Astrocyte (in vitro differentiated cells and primary cell): ENCODE measurements around the gene PLCL2. TPM values are rescaled to one million over a fixed set of nuclear protein-coding genes. Genes with fewer than 3 reads are reported as not detected.

Experiments used
- DNase-seq: peaks from one replicate; pipeline ENCODE4 v3.0.0-alpha.2; 2010; ENCODE audit warnings: low read depth
- FAIRE-seq: peaks from 2 replicates; lab custom pipeline; 2011; peaks lifted over from hg19 to GRCh38; lab: Jason Lieb, UNC
- H2AFZ ChIP-seq: 2 replicates; pipeline ENCODE4 v1.6.0; 2012; ENCODE audit warnings: low read depth, low read length, inconsistent platforms
- H3K27ac ChIP-seq: 2 replicates; pipeline ENCODE4 v1.5.1; 2011; ENCODE audit warnings: low read depth, low read length, inconsistent platforms
- H3K27me3 ChIP-seq: 2 replicates; pipeline ENCODE4 v1.6.0; 2011; ENCODE audit warnings: low read length, inconsistent platforms; ENCODE audit not compliant: insufficient read depth
- H3K36me3 ChIP-seq: 2 replicates; pipeline ENCODE4 v1.5.1; 2011; ENCODE audit warnings: low read length, inconsistent platforms; ENCODE audit not compliant: insufficient read depth
- H3K4me1 ChIP-seq: 2 replicates; pipeline ENCODE4 v1.5.1; 2011; ENCODE audit warnings: low read length, inconsistent platforms; ENCODE audit not compliant: insufficient read depth
- H3K4me2 ChIP-seq: 2 replicates; pipeline ENCODE4 v1.6.0; 2012; ENCODE audit warnings: low read length, inconsistent platforms
- H3K4me3 ChIP-seq: 2 replicates; pipeline ENCODE4 v1.5.1; 2011; ENCODE audit warnings: low read depth, mild to moderate bottlenecking, low read length, inconsistent platforms; ENCODE audit not compliant: insufficient read depth
- H3K79me2 ChIP-seq: 2 replicates; pipeline ENCODE4 v1.6.0; 2012; ENCODE audit warnings: mild to moderate bottlenecking, low read length, inconsistent platforms; ENCODE audit not compliant: insufficient read depth
- H3K9ac ChIP-seq: 2 replicates; pipeline ENCODE4 v1.6.0; 2012; ENCODE audit warnings: mild to moderate bottlenecking, low read length, inconsistent platforms
- H3K9me3 ChIP-seq: 2 replicates; pipeline ENCODE4 v1.5.1; 2012; ENCODE audit warnings: low read depth, mild to moderate bottlenecking, low read length, inconsistent platforms; ENCODE audit not compliant: insufficient read depth
- H4K20me1 ChIP-seq: 2 replicates; pipeline ENCODE4 v1.6.0; 2012; ENCODE audit warnings: low read length, inconsistent platforms; ENCODE audit not compliant: insufficient read depth
- H3K27ac Mint-ChIP-seq: one replicate; pipeline ENCODE4 v1.8.0; 2021; ENCODE audit warnings: mild to moderate bottlenecking, mixed read lengths; ENCODE audit not compliant: unreplicated experiment
- H3K27me3 Mint-ChIP-seq: one replicate; pipeline ENCODE4 v1.8.0; 2021; ENCODE audit warnings: low read depth, mixed read lengths; ENCODE audit not compliant: unreplicated experiment
- H3K36me3 Mint-ChIP-seq: one replicate; pipeline ENCODE4 v1.8.0; 2021; ENCODE audit warnings: low read depth, mixed read lengths; ENCODE audit not compliant: unreplicated experiment
- H3K4me1 Mint-ChIP-seq: one replicate; pipeline ENCODE4 v1.8.0; 2021; ENCODE audit warnings: low read depth, mixed read lengths; ENCODE audit not compliant: unreplicated experiment
- H3K4me3 Mint-ChIP-seq: one replicate; pipeline ENCODE4 v1.8.0; 2021; ENCODE audit warnings: mild to moderate bottlenecking, moderate library complexity, mixed read lengths; ENCODE audit not compliant: unreplicated experiment
- H3K9me3 Mint-ChIP-seq: one replicate; pipeline ENCODE4 v1.8.0; 2021; ENCODE audit warnings: mild to moderate bottlenecking, mixed read lengths; ENCODE audit not compliant: unreplicated experiment
- CTCF ChIP-seq: IDR thresholded peaks from 2 replicates; pipeline ENCODE4 v1.5.1; 2011; ENCODE audit warnings: low read depth, mild to moderate bottlenecking, inconsistent platforms, low read length, moderate library complexity; ENCODE audit not compliant: insufficient read depth
- EZH2 ChIP-seq: IDR thresholded peaks from 2 replicates; pipeline ENCODE4 v1.6.1; 2012; ENCODE audit warnings: mild to moderate bottlenecking, low read length, inconsistent platforms; ENCODE audit not compliant: insufficient read depth
- total RNA-seq: library from RNA; stranded (reverse); gene quantifications from 2 replicates; pipeline ENCODE4 v1.2.1, GENCODE V29; 2021

The PLCL2 gene
- total RNA-seq, 1 donor from 2014 or later, result 3.9 TPM

GRCh38 chr3:16842272-16843270 lies 42.2 kb upstream of the PLCL2 start:
- H2AFZ ChIP-seq, result no peak overlapping the region
- H3K9me3 ChIP-seq, result no peaks in the 10 kb centered on the region
- no peak overlapping the region for H3K4me2 ChIP-seq
- Mint-ChIP-seq H3K27ac (no peak overlapping the region), H3K27me3 (peaks cover 3% of the 10 kb centered on the region), H3K9me3 (no peaks in the 10 kb centered on the region), H3K36me3 (no peaks in the 10 kb centered on the region), H3K4me3 (no peak overlapping the region), H3K4me1 (peaks cover 2% of the 10 kb centered on the region)
- no peak for DNase-seq
- no peaks in the 10 kb centered on the region for H3K36me3 ChIP-seq
- peaks cover 2% of the 10 kb centered on the region for H3K27me3 ChIP-seq
- no peaks in the 10 kb centered on the region for H3K79me2 ChIP-seq
- H4K20me1 ChIP-seq, result no peaks in the 10 kb centered on the region
- TF ChIP-seq CTCF (no peak), EZH2 (no peak)
- no peak overlapping the region for H3K9ac ChIP-seq
- FAIRE-seq, result no peak
- H3K27ac ChIP-seq, result no peak overlapping the region
- H3K4me1 ChIP-seq, result peaks cover 5% of the 10 kb centered on the region
- no peak overlapping the region for H3K4me3 ChIP-seq

DNA sequence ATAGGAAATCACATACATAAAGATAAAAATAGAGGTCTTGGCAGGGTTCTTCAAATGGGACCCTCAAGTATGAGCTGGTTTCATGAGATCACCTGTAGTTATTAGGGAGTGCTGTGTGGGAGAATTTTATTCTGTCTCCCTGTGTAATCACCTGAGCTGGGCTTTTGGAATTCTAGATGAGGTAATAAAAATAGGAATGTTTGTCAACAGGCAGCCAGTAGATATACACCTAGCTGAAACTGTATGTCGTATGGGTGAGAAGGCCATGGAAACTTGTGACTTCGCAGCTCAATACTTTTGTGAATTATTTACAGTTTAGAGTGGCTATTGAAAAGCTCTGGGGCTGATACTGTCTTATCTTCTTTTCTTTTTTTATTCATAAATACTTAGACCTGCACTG lies 40.5 kb upstream of the PLCL2 start:
- Mint-ChIP-seq H3K4me1 (no peaks in the 10 kb centered on the region), H3K36me3 (no peaks in the 10 kb centered on the region), H3K27me3 (no peaks in the 10 kb centered on the region), H3K4me3 (no peak overlapping the region), H3K27ac (no peak overlapping the region), H3K9me3 (no peaks in the 10 kb centered on the region)
- H3K4me3 ChIP-seq, result no peak overlapping the region
- DNase-seq, result no peak
- H3K4me2 ChIP-seq, result no peak overlapping the region
- TF ChIP-seq CTCF (no peak), EZH2 (no peak)
- H2AFZ ChIP-seq, result no peak overlapping the region
- H3K27me3 ChIP-seq, result peaks cover 2% of the 10 kb centered on the region
- H3K9ac ChIP-seq, result no peak overlapping the region
- no peaks in the 10 kb centered on the region for H4K20me1 ChIP-seq
- H3K4me1 ChIP-seq, result peaks cover 8% of the 10 kb centered on the region
- H3K27ac ChIP-seq, result no peak overlapping the region
- FAIRE-seq, result no peak
- H3K79me2 ChIP-seq, result no peaks in the 10 kb centered on the region
- H3K36me3 ChIP-seq, result no peaks in the 10 kb centered on the region
- no peaks in the 10 kb centered on the region for H3K9me3 ChIP-seq

GRCh38 chr3:16844791-16845190 lies 40.0 kb upstream of the PLCL2 start:
- no peak for FAIRE-seq
- H3K27ac Mint-ChIP-seq, result no peak overlapping the region
- Histone ChIP-seq H4K20me1 (no peaks in the 10 kb centered on the region), H3K27ac (no peak overlapping the region), H3K4me2 (no peak overlapping the region), H3K36me3 (no peaks in the 10 kb centered on the region), H3K4me3 (no peak overlapping the region), H3K27me3 (peaks cover 2% of the 10 kb centered on the region), H3K9me3 (no peaks in the 10 kb centered on the region), H3K9ac (no peak overlapping the region), H2AFZ (no peak overlapping the region), H3K79me2 (no peaks in the 10 kb centered on the region), H3K4me1 (peaks cover 9% of the 10 kb centered on the region)
- no peaks in the 10 kb centered on the region for H3K27me3 Mint-ChIP-seq
- DNase-seq, result no peak
- H3K4me1 Mint-ChIP-seq, result peaks cover 4% of the 10 kb centered on the region
- H3K36me3 Mint-ChIP-seq, result no peaks in the 10 kb centered on the region
- no peaks in the 10 kb centered on the region for H3K9me3 Mint-ChIP-seq
- no peak overlapping the region for H3K4me3 Mint-ChIP-seq
- TF ChIP-seq CTCF (no peak), EZH2 (no peak)
